IgD-negative memory B cell (primary cell): Measurements from ENCODE around the gene CDC42SE1. TPM values are rescaled to one million over a fixed set of nuclear protein-coding genes. Genes with fewer than 3 reads are reported as not detected.
"Not testable (repeated sequence)": the region's sequence is repeated elsewhere in the genome, so short reads cannot be mapped to it uniquely, and the experiment has no call there.

Experiments used
- H3K27ac Mint-ChIP-seq, 3 donors: one replicate each; pipeline ENCODE4 v1.8.0; 2020 to 2022; ENCODE audit warnings: mild to moderate bottlenecking in 3 of 3, mixed read lengths in 3 of 3, moderate library complexity in 1 of 3
- H3K27me3 Mint-ChIP-seq: one replicate; pipeline ENCODE4 v1.8.0; 2021; ENCODE audit warnings: mixed read lengths
- H3K36me3 Mint-ChIP-seq: one replicate; pipeline ENCODE4 v1.8.0; 2020; ENCODE audit warnings: mild to moderate bottlenecking, mixed read lengths
- H3K4me1 Mint-ChIP-seq, 3 donors: one replicate each; pipeline ENCODE4 v1.8.0; 2020 to 2022; ENCODE audit warnings: mixed read lengths in 3 of 3, mild to moderate bottlenecking in 1 of 3
- H3K4me3 Mint-ChIP-seq, 4 donors: one replicate each; pipeline ENCODE4 v1.8.0; 2020 to 2022; ENCODE audit warnings: mild to moderate bottlenecking in 4 of 4, mixed read lengths in 4 of 4, moderate library complexity in 3 of 4
- H3K9me3 Mint-ChIP-seq, 3 donors: one replicate each; pipeline ENCODE4 v1.8.0; 2020 to 2021; ENCODE audit warnings: mixed read lengths in 3 of 3, mild to moderate bottlenecking in 1 of 3
- polyA plus RNA-seq: library from polyadenylated mRNA; unstranded; fragments of 300-500 nt; fragmentation: Illumina TruSeq; gene quantifications from one replicate; pipeline ENCODE4 v1.2.3, GENCODE V29; 2021

The CDC42SE1 gene, protein sequence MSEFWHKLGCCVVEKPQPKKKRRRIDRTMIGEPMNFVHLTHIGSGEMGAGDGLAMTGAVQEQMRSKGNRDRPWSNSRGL
- 86.2 TPM for polyA plus RNA-seq

DNA sequence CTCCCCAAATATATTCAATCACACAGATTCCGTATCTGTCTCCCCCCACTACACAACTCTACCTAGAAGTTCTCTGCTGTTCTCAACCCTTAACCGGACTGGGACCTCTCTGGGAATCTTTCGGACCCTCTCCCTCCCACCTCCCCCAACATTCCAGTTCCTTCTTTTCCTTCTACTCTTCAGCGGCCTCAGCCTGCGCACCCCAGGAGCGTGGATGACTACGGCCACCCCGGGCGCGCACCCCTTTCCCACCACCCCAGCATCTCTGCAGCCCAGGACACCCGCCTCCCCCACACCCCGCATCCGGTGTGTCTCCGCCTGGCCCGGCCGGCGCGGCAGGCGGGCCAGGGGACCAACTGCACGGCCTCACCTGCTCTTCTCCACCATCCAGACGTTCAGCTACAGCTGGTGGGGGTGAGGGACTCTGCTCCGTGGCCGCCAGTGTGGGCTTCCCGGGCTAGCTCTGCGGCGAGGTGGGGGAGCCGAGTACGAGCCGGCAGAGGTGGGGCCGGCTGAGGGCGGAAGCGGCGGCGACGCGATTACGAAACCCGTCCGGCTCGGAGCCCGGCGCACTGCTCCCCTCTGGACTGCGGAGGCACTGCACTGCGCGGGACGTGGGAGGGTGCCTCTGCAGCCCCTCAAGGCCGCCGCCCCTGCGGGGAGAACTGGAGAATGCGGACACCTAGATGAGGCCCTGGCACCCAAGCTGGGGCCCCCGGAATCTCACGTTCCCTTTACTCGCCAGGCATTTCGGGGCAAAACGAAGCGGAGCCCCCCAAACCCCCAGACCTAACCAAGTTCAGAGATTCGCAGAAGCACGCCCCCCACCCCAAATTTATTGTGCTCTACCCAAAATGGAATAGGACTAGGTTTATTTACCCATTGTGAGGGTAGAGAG, at the start of gene CDC42SE1:
Gene CDC42SE1, minus strand, starts transcription at position 514 of the 898 bp plus-strand sequence. CDS start 3,892 bp downstream, outside the sequence.
- Mint-ChIP-seq H3K36me3 (peaks cover 14% of the 10 kb centered on the region), H3K9me3 (no peaks in the 10 kb centered on the region), H3K4me1 (peaks cover 33 to 37% (median 33%) of the 10 kb centered on the region in 3 donors), H3K27me3 (no peaks in the 10 kb centered on the region), H3K4me3 (peak within 1 kb of the TSS; percentile 96 to 100 (median 98)), H3K27ac (peak within 1 kb of the TSS; percentile 89 to 97 (median 93))

DNA sequence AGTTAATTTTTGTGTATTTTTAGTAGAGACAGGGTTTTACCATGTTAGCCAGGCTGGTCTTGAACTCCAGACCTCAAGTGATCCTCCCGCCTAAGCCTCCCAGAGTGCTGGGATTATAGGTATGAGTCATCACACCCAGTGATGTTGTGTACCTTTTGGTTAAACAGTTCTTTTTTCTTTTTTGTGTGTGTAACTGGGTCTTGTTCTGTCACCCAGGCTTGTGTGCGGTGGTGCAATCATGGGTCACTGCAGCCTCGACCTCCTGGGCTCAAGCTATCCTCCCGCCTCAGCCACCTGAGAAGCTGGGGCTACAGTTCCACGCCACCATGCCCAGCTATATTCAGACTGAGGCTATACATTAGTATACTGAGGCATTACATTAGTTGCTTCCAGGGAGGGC, 48.9 kb upstream of the CDC42SE1 start:
- no peaks in the 10 kb centered on the region for H3K27me3 Mint-ChIP-seq
- no peaks in the 10 kb centered on the region for H3K9me3 Mint-ChIP-seq
- peaks cover 3% of the 10 kb centered on the region for H3K36me3 Mint-ChIP-seq
- H3K27ac Mint-ChIP-seq, result no peak overlapping the region
- no peak overlapping the region for H3K4me3 Mint-ChIP-seq
- H3K4me1 Mint-ChIP-seq, result no peaks in the 10 kb centered on the region

- Mint-ChIP-seq H3K27me3 (no peaks in the 10 kb centered on the region), H3K9me3 (no peaks in the 10 kb centered on the region), H3K36me3 (peaks cover 2% of the 10 kb centered on the region), H3K4me3 (no peak overlapping the region), H3K27ac (no peak overlapping the region), H3K4me1 (no peaks in the 10 kb centered on the region)
These were observed 47.5 kb upstream of the CDC42SE1 start for GRCh38 chr1:151106894-151107293.

DNA sequence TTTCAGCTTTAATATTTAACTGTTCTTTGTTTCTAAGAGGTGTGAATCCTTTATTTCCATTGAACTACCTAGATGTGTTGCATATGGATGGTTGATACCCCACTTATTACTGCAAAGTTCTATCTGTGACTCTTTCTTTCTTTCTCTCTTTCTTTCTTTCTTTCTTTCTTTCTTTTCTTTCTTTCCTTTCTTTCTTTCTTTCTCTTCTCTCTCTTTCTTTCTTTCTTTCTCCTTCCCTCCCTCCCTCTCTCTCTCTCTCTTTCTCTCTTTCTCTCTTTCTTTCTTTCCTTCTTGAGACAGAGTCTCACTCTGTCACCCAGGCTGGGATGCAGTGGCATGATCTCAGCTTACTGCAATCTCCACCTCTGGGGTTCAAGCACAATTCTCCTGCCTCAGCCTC, 45.2 kb upstream of the CDC42SE1 start:
- no peak overlapping the region for H3K4me3 Mint-ChIP-seq
- H3K27me3 Mint-ChIP-seq, result no peaks in the 10 kb centered on the region
- H3K27ac Mint-ChIP-seq, result no peak overlapping the region
- H3K4me1 Mint-ChIP-seq, result peaks cover 0 to 3% (median 2%) of the 10 kb centered on the region in 3 donors
- no peaks in the 10 kb centered on the region for H3K9me3 Mint-ChIP-seq
- H3K36me3 Mint-ChIP-seq, result no peaks in the 10 kb centered on the region

- Mint-ChIP-seq H3K27ac (no peak overlapping the region), H3K4me1 (peaks cover 0 to 5% (median 4%) of the 10 kb centered on the region in 3 donors), H3K36me3 (peaks cover 4% of the 10 kb centered on the region), H3K27me3 (no peaks in the 10 kb centered on the region), H3K9me3 (no peaks in the 10 kb centered on the region), H3K4me3 (no peak overlapping the region)
These were observed 38.7 kb upstream of the CDC42SE1 start for GRCh38 chr1:151098126-151098525.

DNA sequence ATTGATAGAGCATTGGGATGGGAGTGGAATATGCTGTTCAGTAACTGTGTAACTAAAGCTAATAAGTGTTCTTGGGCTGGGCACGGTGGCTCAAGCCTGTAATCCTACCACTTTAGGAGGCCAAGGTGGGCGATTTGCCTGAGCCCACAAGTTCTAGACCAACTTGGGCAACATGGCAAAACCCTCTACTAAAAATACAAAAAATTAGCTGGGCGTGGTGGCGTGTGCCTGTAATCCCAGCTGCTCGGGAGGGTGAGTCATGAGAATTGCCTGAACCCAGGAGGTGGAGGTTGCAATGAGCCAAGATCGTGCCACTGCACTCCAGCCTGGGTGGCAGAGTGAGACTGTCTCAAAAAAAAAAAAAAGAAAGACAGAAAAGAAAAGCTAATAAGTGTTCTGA, 38.0 kb upstream of the CDC42SE1 start:
- H3K4me1 Mint-ChIP-seq, H3K9me3 Mint-ChIP-seq, H3K36me3 Mint-ChIP-seq, H3K4me3 Mint-ChIP-seq, H3K27ac Mint-ChIP-seq, H3K27me3 Mint-ChIP-seq: not testable (repeated sequence)

- Mint-ChIP-seq H3K4me3 (no peak overlapping the region), H3K4me1 (peaks cover 0 to 4% (median 0%) of the 10 kb centered on the region in 3 donors), H3K27me3 (no peaks in the 10 kb centered on the region), H3K9me3 (no peaks in the 10 kb centered on the region), H3K36me3 (peaks cover 3% of the 10 kb centered on the region), H3K27ac (no peak overlapping the region)
These were observed 26.6 kb upstream of the CDC42SE1 start for GRCh38 chr1:151085953-151086559.

GRCh38 chr1:151072224-151072623, 12.8 kb upstream of the CDC42SE1 start:
- Mint-ChIP-seq H3K27ac (peak overlapping the region; percentile 23 to 100 (median 96)), H3K4me3 (peak overlapping the region in 2 of 4 donors; percentile 96 to 98), H3K4me1 (peaks cover 8 to 15% (median 11%) of the 10 kb centered on the region in 3 donors), H3K9me3 (no peaks in the 10 kb centered on the region), H3K36me3 (peaks cover 4% of the 10 kb centered on the region), H3K27me3 (no peaks in the 10 kb centered on the region)

- peak within 1 kb of the TSS; percentile 96 to 99 (median 98) for H3K4me3 Mint-ChIP-seq
- peak within 1 kb of the TSS; percentile 96 to 100 (median 100) for H3K27ac Mint-ChIP-seq
- peaks cover 8 to 15% (median 11%) of the 10 kb centered on the region in 3 donors for H3K4me1 Mint-ChIP-seq
- H3K9me3 Mint-ChIP-seq, result no peaks in the 10 kb centered on the region
- peaks cover 6% of the 10 kb centered on the region for H3K36me3 Mint-ChIP-seq
- no peaks in the 10 kb centered on the region for H3K27me3 Mint-ChIP-seq
These were observed 11.3 kb upstream of the CDC42SE1 start, which contains the start of gene GABPB2 for GRCh38 chr1:151070474-151071276. TSS of gene GABPB2 (plus strand) at chr1:151070761. CDS start at chr1:151088190, 17,429 bp downstream.

DNA sequence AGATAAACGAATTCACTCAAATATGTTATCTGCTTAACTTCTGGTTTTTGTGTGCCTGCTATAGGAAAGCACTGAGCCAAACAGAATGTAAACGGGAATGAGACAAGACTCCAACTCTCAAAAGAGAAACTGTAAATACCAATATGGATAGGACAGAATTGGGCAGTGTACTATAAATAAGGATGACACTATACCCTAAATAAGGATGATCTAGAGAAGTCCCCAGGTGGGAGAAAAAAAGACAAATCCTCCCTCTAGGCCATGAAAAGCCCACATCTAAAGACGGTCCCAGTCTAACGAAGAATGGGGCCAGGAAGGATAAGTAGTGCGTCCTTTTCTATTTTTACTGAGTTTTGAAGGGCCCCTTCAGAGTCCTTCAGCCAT, 9.7 kb upstream of the CDC42SE1 start:
- Mint-ChIP-seq H3K4me1 (peaks cover 8 to 15% (median 11%) of the 10 kb centered on the region in 3 donors), H3K27ac (peak overlapping the region in 2 of 3 donors; percentile 85 to 96), H3K36me3 (peaks cover 5% of the 10 kb centered on the region), H3K27me3 (no peaks in the 10 kb centered on the region), H3K9me3 (no peaks in the 10 kb centered on the region), H3K4me3 (peak overlapping the region; percentile 96 to 99 (median 98))

DNA sequence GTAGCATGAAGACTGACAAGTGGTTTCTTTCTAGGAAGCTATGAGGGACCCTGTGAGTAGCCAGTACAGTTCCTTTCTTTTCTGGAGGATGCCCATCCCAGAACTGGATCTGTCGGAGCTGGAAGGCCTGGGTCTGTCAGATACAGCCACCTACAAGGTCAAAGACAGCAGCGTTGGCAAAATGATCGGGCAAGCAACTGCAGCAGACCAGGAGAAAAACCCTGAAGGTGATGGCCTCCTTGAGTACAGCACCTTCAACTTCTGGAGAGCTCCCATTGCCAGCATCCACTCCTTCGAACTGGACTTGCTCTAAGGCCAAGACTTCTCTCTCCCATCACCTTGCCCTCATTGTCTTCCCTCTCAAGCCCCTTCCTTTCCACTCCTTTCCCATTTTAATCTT, 7.8 kb upstream of the CDC42SE1 start:
- H3K27me3 Mint-ChIP-seq, result no peaks in the 10 kb centered on the region
- H3K4me3 Mint-ChIP-seq, result peak overlapping the region in 3 of 4 donors; percentile 21 to 65 (median 49)
- no peaks in the 10 kb centered on the region for H3K9me3 Mint-ChIP-seq
- peaks cover 5% of the 10 kb centered on the region for H3K36me3 Mint-ChIP-seq
- H3K27ac Mint-ChIP-seq, result peak overlapping the region in 1 of 3 donors; percentile 11
- H3K4me1 Mint-ChIP-seq, result peaks cover 8 to 15% (median 11%) of the 10 kb centered on the region in 3 donors

GRCh38 chr1:151065089-151065645, 5.7 kb upstream of the CDC42SE1 start:
- Mint-ChIP-seq H3K27me3 (no peaks in the 10 kb centered on the region), H3K4me3 (peak overlapping the region in 1 of 4 donors; percentile 50), H3K9me3 (no peaks in the 10 kb centered on the region), H3K36me3 (peaks cover 5% of the 10 kb centered on the region), H3K4me1 (peaks cover 8 to 13% (median 9%) of the 10 kb centered on the region in 3 donors), H3K27ac (peak overlapping the region in 1 of 3 donors; percentile 40)

DNA sequence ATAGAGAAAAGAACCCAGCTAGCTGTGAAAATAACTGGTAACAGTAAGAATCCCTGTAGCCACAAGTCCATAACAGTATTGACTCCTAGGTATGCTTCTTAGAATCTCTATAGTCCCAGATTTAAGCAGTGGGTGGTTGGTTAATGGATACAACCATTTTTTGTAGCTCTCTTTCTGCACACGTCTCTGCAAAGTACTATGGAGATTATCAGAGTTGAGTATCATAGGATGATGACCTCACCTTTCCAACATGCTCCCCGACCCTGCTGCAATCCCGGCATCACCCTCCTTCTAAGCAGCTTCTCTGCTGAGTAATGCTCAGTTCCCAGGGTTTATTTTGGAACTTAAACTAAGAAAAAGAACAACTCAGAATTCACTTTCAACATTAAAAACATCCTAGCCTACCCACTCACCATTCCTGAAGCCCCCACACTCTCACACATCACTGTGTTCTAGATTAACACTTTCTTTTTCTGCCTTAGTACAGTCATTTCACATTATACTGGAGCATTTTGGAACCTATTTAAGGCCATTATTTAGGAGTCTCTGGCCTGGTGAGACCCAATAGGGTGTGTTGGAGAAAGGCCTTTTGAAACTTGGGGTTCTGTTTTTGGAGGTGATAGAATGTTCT, 3.4 kb upstream of the CDC42SE1 start:
- H3K9me3 Mint-ChIP-seq, result no peaks in the 10 kb centered on the region
- H3K27ac Mint-ChIP-seq, result peak overlapping the region in 2 of 3 donors; percentile 14 to 25
- H3K27me3 Mint-ChIP-seq, result no peaks in the 10 kb centered on the region
- H3K4me3 Mint-ChIP-seq, result peak overlapping the region in 1 of 4 donors; percentile 71
- peaks cover 8% of the 10 kb centered on the region for H3K36me3 Mint-ChIP-seq
- H3K4me1 Mint-ChIP-seq, result peaks cover 9 to 11% (median 9%) of the 10 kb centered on the region in 3 donors

DNA sequence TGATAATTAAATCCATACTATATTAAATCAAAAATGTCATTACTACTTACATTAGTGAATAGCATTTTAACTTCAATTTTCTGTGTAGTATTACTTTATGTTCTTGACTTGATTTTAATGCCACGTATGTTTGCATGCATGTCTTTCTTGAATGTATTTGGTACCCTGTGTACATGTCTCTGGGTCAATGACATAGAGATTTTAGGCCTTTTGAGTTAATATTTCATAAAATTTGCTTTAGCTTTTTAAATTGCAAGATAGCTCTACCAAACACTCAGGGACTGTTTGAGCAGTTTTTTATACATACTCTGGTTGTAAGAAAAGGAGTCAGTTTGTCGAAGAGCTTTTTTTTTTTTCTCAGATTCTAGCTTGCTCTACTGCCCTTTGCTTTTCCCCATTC, 2.3 kb upstream of the CDC42SE1 start:
- Mint-ChIP-seq H3K4me1 (peaks cover 15 to 20% (median 17%) of the 10 kb centered on the region in 3 donors), H3K9me3 (no peaks in the 10 kb centered on the region), H3K27ac (peak overlapping the region in 1 of 3 donors; percentile 25), H3K36me3 (peaks cover 11% of the 10 kb centered on the region), H3K4me3 (peak overlapping the region in 1 of 4 donors; percentile 96), H3K27me3 (no peaks in the 10 kb centered on the region)
